Ecto neural progenitor cell (in vitro differentiated cells): ENCODE results near the gene APOLD1.
"Not testable (repeated sequence)": the region's sequence is repeated elsewhere in the genome, so short reads cannot be mapped to it uniquely, and the experiment has no call there.

ENCODE experiments used
- DNase-seq: peaks from one replicate; pipeline ENCODE4 v3.0.0-alpha.2; 2018; ENCODE audit warnings: low spot score

The APOLD1 gene

DNA sequence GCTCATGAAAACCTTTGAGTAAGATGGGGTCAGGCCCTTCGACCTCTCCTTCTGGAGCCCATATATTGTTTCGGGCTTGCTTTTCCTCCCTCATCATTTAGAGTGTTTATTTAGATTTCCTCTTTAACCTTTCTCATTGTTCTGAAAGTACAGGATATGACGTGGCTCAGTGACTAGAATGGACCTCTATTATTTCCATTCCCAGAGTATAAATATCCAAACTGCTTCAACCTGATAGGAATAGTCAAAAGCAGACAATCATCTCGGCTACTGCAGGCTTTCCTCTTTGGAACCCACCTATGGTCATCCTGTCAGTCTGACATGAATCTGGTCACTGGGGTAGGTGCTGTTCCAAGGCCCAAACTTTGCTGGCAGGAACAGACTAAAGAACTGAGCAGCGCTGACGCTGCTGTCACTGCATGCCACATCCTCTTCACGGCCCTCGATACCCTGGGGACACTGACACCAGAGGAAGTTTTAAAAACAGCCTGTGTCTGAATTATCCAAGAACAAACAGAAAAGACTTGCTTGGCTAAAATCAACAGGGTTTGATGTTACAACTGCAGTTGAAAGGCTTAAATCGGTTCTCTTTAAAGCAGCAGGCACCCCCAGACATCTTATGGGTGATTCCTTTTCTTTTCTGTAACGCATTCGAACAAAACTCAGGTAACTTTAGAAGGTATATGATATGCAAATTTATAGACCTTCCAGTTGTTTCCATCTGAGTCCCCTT, 22.7 kb downstream of the APOLD1 start:
- DNase-seq: no peak

DNA sequence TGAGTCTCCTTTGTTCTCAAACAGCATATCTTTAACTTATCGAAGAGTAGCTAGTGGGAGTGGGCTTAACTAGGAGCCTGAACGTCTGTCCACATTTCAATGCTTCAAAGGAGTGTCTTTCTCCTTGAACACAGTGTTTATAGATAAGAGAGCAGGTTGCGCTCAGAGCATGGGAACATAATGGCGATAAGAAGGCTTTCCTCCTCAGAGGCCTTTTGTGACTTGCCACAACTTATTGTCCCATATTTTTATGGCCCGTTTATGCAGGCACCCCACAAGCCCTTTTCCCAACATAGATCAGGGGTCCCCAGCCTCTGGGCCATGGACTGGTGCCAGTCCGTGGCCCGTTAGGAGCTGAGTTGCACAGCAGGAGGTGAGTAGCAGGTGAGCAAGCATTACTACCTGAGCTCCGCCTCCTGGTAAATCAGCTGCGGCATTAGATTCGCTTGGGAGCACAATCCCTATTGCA, 25.1 kb downstream of the APOLD1 start:
- no peak for DNase-seq

GRCh38 chr12:12811343-12811742, 25.9 kb downstream of the APOLD1 start:
- DNase-seq: no peak

DNA sequence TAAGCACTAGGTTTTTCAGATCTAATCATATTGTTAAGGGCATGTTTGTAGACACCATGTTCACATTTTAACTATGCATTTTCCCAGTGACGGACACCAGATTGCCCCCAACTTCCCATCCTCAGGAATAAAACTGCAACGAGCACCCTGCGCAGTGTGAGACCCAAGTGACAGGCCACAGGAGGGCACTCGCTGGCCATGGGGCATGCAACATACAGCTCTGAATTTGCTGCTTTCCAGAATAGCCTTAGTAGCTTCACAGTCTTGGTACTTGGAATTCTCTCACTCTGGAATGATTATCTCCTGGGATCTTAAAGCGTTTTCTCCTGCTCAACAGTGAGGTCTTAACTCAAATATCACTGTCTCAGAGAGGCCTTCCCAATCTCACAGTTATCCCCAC, 26.7 kb downstream of the APOLD1 start:
- no peak for DNase-seq

DNA sequence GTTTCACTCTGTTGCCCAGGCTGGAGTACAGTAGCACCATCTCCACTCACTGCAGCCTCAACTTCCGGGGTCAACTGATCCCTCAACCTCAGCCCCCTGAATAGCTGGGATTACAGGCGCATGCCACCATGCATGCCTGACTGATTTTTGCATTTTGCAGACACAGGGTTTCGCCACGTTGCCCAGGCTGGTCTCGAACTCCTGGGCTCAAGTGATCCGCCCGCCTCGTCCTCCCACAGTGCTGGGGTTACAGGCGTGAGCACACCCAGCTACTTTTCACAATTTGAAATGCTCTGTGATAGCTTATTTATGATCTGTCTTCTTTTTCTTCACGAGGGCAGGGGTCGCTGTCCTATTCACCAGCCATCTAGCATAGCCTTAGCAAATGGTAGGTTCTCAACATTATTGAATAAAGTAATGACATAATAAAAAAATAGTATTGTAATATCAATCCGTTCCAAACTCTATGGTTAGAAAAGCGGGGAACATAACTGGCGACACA, 27.2 kb downstream of the APOLD1 start:
- DNase-seq: no peak

- DNase-seq: peak; percentile 99
Measured at GRCh38 chr12:12813120-12814101, 28.0 kb downstream of the APOLD1 start, which contains the start of gene DDX47. TSS of gene DDX47 (plus strand) at chr12:12813346. CDS start at chr12:12813368, 22 bp downstream.

GRCh38 chr12:12817616-12818015, 32.2 kb downstream of the APOLD1 start:
- no peak for DNase-seq

DNA sequence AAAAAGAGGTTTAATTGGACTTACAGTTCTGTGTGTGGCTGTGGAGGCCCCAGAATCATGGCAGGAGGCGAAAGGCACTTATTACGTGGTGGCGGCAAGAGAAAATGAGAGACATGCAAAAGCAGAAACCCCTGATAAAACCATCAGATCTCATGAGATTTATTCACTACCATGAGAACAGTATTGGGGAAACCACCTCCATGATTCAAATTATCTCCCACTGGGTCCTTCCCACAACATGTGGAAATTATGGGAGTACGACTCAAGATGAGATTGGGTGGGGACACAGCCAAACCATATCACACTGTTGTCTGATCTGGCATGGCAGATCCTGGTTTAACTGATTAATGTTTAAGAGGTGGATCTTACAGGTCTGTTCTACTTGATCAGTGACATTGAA, 33.2 kb downstream of the APOLD1 start:
- DNase-seq: no peak

DNA sequence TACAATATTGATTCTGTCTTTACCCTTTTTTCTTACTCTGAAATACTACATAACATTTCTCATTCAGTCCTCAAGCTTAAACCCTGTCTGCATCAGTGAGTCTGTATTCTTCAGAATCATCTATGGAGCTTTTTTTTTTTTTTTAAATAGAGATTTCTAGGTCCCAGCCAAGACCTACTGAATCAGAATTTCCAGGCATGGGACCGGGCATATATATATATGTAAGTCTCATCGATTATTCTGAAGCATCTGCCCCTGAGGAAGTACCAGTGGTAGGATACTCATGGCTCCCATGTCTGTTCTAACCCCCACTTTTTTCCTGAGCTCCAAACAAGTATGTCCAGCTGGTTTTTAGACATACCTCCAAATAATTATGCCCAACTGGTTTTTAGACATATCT, 33.8 kb downstream of the APOLD1 start:
- DNase-seq: no peak

- no peak for DNase-seq
Measured at GRCh38 chr12:12819752-12820311, 34.4 kb downstream of the APOLD1 start.

- not testable (repeated sequence) for DNase-seq
Measured at GRCh38 chr12:12820376-12820775, 34.9 kb downstream of the APOLD1 start.

GRCh38 chr12:12821975-12822374, 36.5 kb downstream of the APOLD1 start:
- DNase-seq: no peak

DNA sequence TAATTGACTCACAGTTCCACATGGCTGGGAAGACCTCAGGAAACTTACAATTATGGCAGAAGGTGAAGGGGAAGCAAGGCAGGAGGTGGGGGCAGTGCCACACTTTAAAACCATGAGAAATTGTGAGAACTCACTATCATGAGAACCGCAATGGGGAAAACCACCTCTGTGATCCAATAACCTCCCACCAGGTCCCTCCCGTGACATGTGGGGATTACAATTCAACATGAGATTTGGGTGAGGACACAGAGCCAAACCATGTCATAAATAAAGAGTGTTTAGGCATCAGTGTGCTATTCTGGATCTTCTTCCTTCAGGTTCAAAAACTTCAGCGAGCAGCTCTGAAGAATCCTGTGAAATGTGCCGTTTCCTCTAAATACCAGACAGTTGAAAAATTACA, 37.4 kb downstream of the APOLD1 start:
- no peak for DNase-seq

DNA sequence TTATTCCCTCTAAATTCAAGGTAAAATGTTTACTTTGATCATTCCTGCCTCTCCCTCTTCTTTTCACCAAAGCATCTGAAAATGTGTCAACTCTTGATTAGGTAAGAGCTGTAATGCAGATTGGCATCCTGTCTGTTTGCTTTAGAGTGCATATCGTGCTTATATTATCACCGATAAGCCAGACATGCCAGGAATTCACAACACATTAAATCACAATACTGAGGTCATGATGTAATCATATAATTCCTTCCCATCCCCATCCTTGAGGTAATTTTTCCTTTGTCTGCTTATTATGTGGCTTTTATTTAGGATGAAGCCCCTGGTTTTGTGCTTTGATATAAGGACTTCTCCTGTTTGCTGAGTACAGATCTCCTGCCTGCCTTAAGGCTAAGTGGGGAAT, 37.8 kb downstream of the APOLD1 start:
- DNase-seq: no peak

DNA sequence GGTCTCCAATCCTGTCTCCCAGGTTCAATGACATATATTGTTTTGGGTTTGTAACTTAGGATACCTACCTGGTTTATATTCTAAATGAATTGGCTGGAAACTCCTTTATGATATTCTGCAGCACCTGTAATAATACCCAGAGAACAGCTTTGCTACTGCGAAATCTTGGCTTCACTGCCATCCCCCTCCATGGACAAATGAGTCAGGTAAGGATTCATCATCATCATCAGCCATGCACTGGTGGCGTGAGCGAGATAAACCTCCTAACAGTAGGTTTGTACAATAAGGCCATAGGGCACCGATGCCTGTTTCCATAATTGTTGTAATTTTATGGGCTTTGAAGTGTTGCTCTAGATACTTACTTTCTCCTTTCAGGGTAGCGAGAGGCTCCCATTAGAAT, 38.4 kb downstream of the APOLD1 start:
- DNase-seq: no peak

- DNase-seq: no peak
Measured at GRCh38 chr12:12835378-12836146, 50.1 kb downstream of the APOLD1 start.

DNA sequence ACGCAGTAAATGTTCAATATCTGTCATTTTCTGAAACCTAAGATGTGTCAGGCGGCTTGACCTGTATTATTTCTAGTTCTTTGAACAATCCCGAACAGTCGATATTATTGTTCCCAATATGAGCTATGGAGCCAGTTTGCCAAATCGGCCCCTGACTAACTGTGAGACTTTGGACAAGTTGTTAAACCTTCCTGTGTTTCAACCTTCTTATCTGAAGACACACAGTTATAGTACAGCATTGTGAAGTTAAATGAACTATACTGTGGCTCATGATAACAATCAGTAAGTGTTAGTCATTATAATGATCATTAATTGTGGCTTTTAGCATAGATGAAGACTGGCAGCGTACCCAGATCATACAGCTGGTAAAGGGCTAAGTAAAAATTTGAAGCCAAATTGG, 51.1 kb downstream of the APOLD1 start:
- DNase-seq: no peak

DNA sequence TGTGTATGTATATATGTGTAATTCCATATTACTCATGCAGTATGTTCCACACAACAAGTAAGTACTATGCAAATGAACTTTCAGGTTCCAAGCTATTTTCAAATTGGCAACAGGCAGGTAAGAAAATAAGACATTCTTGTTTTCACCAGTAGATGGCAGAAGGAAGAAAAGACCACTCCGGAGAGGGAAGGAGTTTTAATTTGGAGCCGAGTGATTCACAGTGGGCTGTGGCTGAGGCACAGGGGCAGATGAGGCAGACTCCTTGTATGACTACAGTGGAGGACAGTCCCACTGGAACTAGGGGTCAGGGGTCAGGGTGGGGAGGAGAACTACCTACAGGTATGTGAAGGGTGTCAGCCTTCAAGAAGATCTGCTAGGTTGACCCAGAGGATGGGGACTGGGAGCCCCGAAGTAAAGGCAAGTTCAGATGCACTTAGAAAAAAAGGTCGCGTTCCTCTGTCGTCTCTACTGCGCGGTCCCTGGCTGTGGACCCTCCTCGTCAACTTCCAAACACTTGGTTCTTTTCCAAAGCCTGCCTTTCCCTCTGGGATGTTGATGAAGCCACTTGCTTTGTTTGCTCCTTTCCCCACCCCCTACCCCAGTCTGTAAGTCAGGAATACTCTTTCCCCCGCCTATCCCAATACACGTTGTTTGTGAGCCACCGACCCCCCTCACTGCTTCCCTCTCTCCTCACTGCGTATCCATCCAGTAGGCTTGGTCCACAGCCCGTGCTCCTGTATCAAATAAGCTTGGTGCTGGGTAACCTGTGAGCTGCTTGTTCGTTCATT, 51.8 kb downstream of the APOLD1 start:
- DNase-seq: peak; percentile 55

- DNase-seq: no peak
Measured at GRCh38 chr12:12837813-12838153, 52.3 kb downstream of the APOLD1 start.

- no peak for DNase-seq
Measured at GRCh38 chr12:12839003-12839395, 53.5 kb downstream of the APOLD1 start.

- DNase-seq: not testable (repeated sequence)
Measured at GRCh38 chr12:12839439-12839838, 54.0 kb downstream of the APOLD1 start.
